ENCODE data around the gene LCK.
"Not testable (repeated sequence)": the region's sequence is repeated elsewhere in the genome, so short reads cannot be mapped to it uniquely, and the experiment has no call there.

LCK gene

DNA sequence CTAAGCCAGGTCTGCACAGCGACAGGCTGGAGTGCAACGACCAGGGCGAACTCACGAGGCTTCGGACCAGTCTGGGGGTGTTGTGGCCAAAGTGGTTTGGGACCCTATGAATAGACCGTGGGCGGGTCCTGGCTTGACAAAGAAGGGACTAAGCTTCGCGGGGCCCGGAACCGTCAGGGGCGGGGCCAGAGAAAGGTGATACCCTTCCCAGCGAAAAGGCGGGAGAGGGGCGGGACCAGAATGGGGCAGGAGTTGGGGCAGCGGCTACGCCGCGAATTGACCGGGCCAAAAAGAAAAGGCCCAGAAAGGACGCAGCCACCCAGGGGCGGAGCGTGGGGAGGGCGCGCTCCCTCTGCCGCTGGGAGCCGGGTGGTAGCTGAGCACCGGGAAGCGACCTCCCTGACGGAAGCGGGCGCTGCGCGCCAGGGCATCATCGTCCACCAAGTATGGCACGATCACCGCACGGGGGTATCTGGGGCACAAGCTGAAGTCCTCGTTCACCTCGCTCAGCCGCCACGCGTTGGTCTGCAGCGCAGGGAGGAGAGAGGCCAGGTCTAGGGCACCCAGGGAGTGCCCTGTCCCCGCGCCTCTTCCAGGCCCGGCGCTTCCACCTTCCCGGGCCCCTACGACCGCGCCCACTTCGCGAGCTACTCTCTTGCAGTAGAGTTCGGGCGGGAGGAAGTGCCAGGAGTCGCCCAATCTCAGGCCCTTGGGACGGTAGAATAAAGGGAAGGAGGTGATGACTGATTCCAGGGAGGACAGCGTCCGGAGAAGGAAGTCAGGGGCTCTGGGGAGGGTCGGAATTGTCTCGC is 10.7 kb upstream of the LCK start:
- peak; percentile 76 for DNase-seq (ENCODE audit: low spot score)

DNA sequence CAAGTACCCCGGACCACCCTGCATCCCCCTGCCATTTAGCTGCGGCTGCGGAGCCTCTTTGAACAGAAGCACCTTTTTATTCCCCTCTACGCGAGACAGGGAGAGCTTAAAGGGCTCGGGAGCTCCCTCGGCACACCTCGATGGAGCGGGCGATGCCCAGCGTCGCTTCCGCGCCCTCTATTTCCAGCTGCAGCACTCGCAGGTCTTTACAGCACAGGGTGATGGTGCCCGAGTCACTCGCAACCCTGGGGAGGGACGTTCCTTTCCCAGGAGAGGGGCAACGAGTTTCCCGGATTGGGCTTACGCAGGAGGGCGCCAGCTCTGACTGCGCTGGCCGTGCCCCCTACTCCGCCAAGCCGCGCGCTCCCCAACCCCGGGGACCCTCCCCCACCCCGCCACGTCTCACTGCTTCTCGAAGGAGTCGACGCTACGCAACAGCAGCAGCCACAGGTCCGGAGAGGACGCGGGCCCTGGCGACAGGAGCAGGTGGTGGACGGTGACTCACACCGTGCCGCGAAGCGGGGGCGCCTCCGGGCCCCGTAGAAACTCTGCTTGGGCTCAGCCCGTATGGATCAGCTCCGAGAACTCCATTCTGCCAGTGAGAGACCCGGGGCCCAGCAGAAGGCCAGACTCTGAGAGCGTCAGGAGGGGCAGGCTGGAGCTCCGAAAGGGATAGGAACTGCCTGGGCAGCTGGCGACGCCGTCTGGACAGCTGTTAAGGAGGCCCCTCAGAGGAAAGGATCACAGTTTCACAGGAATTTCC is 9.9 kb upstream of the LCK start:
- DNase-seq (ENCODE audit: low spot score) = peak; percentile 75

DNA sequence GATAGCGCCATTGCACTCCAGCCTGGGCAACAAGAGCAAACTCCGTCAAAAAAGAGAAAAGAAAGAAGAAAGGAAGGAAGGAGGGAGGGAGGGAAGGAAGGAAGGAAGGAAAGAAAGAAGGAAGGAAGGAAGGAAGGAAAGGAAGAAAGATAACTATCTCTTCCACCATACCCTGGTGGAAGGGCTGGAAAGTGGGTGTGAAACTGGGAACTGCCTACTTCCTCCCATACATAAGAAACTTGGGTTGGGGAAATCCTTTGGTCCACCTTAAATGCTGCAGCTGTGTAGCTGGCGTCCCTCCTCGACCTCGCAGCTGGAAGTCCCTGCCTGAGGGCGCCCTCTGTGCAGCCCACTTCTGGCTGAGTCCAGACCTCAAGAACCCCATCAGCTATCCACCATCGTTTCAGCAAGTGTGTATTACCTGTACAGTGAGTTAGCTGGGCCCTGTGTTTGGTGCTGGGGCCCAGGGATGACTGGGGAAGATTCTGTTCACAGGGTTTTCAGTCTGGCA is 8.7 kb upstream of the LCK start:
- peak; percentile 22 for DNase-seq (ENCODE audit: low spot score)

DNA sequence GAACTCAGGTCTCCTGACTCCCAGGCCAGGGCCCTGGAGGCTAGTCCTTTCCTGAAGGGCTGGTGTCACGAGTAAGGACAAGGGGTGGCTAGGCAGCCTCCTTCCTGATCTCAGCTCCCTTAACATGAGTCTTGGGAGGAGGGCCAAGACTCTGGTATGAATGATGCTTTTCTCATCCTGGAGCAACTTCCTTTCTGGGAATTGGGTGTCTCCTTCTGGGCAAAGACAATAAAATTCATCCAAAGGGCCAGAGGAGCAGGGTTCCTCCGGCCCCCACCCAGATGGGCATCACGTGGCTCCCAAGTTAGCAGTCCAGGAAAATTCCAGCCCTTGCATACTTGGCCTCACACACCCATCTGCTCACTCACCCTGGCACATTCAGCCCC is 4.2 kb upstream of the LCK start, which contains the start of gene FAM167B:
FAM167B (plus strand) TSS at position 335 of the 386 bp plus-strand sequence. CDS start 200 bp downstream, outside the sequence.
- no peak for DNase-seq (ENCODE audit: low spot score)

DNA sequence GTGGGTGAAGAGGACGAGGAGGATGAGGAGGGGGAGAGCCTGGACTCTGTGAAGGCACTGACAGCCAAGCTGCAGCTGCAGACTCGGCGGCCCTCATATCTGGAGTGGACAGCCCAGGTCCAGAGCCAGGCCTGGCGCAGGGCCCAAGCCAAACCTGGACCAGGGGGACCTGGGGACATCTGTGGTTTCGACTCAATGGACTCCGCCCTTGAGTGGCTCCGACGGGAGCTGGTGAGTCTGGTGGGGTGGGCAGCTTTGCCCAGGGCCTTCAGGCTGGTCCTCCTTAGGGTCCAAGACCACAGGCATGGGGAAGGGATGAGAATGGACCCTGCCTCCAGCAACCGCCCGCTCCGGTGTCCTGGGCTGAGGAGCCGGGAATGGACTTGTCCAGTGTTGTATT is 3.6 kb upstream of the LCK start:
- no peak for DNase-seq (ENCODE audit: low spot score)

DNA sequence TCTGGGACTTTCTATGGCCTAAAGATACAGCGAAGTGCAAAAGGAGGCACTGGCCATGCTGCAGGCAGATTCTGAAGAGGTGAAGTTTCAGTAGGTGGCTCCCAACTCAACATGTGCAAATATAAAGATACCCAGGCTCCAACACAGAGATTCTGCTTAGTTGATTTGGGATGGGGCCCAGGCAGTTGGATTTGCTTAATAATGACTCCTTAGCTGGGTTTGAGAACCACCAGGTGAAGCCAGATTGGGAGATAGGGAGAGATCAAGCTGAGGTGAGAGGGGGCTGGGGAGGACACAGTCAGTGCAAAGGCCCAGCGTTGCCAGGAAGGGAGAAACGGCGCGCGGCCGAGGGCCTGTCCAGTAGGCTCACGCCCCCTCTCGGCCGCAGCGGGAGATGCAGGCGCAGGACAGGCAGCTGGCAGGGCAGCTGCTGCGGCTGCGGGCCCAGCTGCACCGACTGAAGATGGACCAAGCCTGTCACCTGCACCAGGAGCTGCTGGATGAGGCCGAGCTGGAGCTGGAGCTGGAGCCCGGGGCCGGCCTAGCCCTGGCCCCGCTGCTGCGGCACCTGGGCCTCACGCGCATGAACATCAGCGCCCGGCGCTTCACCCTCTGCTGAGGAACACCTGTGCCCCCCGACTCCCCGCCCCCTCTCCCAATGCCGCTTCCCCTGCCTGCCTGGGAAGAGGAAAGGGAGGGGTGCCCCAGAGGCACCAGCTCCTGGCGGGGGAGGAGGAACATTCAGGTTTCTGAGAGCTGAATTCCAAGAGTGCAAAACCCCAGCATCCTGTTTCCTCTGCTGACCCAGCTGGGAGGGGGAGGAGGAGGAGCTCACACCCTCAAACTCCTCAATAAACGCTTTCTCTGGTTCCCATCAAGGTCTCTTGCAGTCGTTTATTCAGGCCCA is 2.8 kb upstream of the LCK start:
- DNase-seq (ENCODE audit: low spot score) = peak; percentile 62

DNA sequence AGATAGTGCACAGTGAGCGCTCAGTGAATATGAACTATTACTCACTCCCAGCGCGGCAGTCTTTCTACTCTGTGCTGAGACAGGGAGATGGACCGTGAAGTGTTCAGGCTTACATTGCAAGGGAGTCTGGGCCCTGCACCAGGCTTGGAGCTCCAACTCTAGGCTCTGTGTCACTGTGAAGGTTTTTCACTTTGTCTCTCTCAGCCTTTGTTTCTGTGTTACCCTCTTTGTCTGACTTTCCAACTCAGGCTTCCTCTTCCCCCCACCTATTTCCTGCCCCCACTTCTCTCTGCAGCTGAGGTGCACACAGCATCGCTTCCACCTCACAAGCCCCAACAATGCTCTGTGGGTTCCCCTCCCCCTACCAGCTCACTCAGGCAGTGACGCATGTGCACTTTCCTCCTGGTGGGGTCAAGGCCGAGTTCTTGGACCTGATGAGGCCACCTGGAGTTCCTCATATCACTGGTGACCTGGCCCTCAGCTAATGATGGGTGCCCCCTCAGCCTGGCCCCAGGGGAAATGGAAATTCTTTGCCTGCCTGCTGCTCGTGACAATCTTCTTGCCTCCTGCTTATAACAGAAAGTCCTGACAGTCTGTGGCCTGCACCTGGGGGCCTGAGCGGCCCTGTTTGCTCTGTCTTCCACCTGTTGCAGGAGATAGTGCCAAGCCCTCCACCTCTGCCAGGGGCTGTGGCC is 1.1 kb upstream of the LCK start:
- no peak for DNase-seq (ENCODE audit: low spot score)

DNA sequence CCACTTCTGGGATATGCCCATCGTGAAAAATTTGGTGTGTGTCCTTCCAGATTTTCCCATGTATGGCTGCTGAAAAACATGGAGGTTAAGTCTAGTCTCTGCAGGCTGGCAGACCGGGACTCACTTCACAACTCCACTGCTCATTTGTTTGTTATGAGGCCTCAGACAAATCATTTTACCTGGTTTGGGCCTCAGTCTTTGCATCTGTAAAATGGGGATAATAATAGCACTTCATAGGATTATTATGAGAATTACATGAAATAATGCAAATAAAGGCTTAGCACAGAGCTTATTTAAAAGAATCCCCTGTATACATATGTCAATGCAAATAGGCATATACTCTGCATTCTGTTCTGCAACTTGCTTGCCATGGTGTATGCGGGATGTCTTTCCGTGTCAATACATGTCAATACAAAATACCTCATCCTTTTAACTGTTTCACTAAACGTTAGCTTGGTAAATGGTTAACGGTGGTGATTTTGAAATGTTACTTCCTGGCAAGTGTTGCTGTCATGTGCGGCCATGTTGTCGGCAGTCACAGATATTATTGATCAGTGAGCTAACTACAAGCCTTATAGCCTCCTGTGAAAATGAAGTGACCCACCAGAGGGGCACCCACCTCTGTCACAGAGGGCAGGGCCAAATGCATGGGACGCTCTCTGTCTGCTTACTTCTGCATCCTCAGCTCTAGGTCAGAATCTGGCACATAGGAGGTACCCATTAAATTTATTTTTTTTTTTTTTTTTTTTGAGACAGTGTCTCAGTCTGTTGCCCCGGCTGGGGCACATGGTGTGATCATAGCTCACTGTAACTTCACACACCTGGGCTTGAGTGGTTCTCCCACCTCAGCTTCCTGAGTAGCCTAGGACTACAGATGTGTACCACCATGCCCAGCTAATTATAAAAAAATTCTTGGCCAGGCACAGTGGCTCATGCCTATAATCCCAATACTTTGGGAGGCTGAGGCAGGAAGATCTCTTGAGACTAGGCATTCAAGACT is 4.3 kb downstream of the LCK start:
- DNase-seq (ENCODE audit: low spot score) = no peak

DNA sequence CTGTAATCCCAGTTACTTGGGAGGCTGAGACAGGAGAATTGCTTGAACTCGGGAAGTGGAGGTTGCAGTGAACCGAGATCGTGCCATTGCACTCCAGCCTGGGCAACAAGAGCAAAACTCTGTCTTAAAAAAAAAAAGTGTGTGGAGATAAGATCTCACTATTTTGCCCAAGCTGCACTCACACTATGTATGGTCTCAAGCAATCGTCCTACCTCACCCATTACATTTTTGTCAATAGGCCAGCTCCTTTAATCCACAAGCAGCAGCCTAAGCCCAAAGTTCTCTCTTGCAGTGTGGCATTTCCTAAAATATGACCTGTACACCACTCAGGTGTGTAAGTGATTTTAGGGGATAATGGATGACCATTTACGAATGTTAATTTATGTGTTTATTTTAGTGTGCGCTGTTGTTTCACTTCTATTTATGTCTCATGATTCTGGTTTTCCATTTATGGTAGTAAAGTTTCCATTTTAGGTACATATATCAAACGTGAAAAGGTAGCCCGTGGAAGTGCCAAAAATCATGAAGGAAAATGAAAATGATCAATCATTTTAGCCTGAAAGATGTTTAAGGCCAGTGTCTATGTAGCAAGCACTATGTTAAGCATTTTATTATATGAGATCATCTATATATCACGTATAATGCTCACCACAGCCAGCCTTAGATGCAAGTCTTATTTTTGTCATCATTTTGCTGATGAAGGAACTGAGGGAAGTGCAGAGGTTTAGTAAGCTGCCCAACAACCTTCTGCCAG is 5.6 kb downstream of the LCK start:
- DNase-seq (ENCODE audit: low spot score) = no peak

DNA sequence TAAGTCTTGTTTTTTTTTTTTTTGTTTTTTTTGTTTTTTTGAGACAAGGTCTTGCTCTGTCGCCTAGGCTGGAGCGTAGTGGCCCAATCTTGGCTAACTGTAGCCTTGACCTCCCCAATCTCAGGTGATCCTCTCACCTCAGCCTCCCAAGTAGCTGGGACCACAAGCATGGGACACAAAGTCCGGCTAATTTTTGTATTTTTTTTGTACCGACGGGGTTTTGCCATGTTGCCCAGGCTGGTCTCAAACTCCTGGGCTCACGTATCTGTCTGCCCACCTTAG is 6.1 kb downstream of the LCK start:
- DNase-seq (ENCODE audit: low spot score) = no peak

DNA sequence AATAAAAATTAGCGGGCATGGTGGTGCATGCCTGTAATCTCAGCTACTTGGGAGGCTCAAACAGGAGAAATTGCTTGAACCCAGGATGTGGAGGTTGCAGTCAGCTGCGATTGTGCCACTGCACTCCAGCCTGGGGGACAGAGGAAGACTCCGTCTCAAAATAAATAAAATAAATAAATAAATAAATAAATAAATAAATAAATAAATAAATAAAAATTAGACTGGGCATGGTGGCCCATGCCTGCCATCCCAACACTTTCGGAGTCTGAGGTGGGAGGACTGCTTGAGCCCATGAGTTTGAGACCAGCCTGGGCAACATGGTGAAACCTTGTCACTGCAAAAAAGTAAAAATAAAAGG is 12.2 kb downstream of the LCK start:
- DNase-seq (ENCODE audit: low spot score) = not testable (repeated sequence)

DNA sequence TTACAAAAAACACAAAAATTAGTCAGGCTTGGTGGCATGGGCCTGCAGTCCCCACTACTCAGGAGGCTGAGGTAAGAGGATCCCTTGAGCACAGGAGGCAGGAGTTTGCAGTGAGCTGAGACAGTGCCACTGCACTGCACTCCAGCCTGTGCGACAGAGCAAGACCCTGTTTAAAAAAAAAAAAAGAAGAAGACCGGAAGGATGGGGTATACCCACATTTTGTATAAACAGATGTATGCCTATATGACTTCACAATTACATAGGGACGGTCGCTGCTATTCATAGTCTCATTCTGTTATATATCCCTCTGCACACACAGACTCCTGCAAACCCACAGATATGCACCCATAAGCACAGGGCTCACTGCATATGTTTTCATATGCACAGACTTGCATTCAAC is 12.7 kb downstream of the LCK start:
- no peak for DNase-seq (ENCODE audit: low spot score)

DNA sequence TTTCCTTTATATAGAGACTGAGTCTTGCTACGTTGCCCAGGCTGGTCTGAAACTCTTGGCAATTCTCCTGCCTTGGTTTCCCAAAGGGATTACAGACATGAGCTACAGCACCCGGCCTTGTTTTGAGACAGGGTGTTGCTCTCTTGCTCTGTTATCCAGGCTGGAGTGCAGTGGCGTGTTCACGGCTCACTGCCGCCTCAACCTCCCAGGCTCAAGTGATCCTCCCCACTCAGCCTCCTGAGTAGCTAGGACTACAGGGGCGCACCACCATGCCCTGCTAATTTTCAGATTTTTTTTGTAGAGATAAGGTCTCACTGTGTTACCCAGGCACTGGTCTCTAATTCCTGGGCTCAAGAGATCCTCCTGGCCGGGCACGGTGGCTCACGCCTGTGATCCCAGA is 14.8 kb downstream of the LCK start:
- DNase-seq (ENCODE audit: low spot score) = no peak

DNA sequence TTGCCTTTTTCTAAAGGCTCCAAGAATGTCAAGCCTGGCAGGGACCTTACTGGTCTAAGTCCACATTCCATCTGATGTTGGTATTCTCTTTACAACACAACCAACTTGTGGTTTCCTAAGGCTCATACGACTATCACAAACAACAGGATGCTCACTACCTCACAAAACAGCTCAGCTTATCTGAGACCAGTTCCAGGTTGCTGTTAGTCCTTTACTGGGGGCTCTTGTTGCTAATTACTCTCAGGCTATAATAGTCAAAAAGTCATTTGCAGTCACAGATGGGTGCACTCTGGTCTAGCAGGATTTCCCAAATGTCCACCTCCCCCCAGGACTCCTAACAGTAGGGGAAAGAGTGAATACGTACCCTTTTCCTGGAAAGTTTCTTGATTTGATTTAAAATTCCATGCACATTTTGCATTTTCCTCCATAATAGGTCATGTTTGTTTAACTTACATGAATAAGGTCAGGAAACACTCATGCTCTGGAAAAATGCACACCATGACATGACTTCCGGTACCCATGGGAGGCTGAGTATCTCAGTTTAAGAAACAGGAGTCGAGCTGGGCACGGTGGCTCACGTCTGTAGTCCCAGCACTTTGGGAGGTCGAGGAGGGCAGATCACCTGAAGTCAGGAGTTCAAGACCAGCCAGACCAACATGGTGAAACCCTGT is 16.0 kb downstream of the LCK start:
- no peak for DNase-seq (ENCODE audit: low spot score)

DNA sequence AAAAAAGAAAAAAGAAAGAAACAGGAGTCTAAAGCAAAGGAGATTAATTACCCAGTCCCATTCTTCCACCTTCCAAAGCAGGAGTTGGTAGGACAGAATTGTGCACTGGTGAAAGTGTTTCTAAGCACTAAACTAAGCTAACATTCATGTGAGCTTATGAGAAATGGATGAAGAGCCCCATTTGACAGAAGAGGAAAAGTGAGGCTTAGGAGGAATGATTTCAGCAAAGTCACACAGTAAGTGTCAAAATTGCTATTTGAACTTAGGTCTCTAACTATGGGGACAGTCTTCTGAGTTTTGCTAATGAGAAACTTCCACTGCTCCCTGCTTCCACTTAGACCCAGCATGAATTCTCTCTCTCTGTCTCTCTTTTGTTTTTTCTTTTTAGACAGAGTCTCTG is 18.7 kb downstream of the LCK start:
- DNase-seq (ENCODE audit: low spot score) = no peak

DNA sequence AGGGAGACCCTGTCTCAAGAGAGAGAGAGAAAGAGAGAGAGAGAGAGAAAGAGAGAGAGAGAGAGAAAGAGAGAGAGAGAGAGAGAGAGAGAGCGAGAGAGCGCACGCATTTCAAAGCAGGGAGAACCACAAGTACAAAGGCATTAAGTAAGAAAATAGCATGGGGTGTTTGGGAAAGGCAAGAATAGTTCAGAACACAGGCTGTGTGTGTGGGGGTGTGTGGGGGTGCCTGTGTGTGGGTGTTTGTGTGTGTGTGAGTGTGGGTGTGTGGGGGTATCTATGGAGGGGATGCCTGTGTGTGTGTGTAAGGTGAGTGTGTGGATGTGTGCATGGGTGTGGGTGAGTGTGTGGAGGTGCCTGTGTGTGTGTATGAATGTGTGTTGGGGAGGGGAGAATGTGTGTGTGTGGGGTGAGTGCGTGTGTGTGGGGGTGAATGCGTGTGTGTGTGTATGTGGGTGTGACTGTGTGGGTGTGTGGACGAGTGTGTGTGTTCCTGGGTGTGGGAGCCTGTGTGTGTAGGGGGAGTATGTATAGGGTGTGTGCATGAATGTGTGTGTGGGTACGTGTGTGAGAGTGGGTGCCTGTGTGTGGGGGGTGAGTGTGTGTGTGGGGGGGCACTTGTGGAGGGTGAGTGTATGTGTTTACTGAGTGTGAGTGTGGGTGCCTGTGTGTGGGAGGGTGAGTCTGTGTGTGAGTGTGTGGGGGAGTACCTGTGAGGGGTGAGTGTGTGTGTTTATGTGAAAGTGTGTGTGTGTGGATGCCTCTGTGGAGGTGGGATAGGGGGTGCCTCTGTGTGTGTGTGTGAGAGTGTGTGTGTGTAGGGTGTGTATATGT is 21.7 kb downstream of the LCK start:
- no peak for DNase-seq (ENCODE audit: low spot score)

DNA sequence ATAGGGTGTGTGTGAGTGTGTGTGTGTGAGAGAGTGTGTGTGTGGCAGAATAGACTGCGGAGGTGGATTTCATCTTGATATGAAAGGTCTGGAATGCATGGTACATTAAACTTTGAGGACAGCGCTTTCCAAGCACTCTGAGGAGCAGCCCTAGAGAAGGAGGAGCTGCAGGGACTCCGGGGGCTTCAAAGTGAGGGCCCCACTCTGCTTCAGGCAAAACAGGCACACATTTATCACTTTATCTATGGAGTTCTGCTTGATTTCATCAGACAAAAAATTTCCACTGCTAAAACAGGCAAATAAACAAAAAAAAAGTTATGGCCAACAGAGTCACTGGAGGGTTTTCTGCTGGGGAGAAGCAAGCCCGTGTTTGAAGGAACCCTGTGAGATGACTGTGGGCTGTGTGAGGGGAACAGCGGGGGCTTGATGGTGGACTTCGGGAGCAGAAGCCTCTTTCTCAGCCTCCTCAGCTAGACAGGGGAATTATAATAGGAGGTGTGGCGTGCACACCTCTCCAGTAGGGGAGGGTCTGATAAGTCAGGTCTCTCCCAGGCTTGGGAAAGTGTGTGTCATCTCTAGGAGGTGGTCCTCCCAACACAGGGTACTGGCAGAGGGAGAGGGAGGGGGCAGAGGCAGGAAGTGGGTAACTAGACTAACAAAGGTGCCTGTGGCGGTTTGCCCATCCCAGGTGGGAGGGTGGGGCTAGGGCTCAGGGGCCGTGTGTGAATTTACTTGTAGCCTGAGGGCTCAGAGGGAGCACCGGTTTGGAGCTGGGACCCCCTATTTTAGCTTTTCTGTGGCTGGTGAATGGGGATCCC is 22.5 kb downstream of the LCK start:
- peak; percentile 97 for DNase-seq (ENCODE audit: low spot score)

All from SW480 (cell line).